Measurements from ENCODE around the gene TMEM271.

The TMEM271 gene

GRCh38 chr4:532588-533317, 43.3 kb downstream of the TMEM271 start:
- no peak for DNase-seq

- DNase-seq = no peak
These were observed 44.2 kb downstream of the TMEM271 start for GRCh38 chr4:531721-532565.

- DNase-seq = no peak
These were observed 45.0 kb downstream of the TMEM271 start for GRCh38 chr4:531076-531475.

- DNase-seq = no peak
These were observed 45.9 kb downstream of the TMEM271 start for GRCh38 chr4:530017-530781.

GRCh38 chr4:529563-529962, 46.5 kb downstream of the TMEM271 start:
- no peak for DNase-seq

- no peak for DNase-seq
These were observed 47.3 kb downstream of the TMEM271 start for GRCh38 chr4:528835-529234.

- DNase-seq = no peak
These were observed 47.8 kb downstream of the TMEM271 start for GRCh38 chr4:528296-528695.

GRCh38 chr4:526971-527460, 49.1 kb downstream of the TMEM271 start:
- DNase-seq = no peak

- no peak for DNase-seq
These were observed 49.7 kb downstream of the TMEM271 start for GRCh38 chr4:526189-526909.

- no peak for DNase-seq
These were observed 50.4 kb downstream of the TMEM271 start for GRCh38 chr4:525660-526059.

- DNase-seq = no peak
These were observed 51.9 kb downstream of the TMEM271 start for GRCh38 chr4:524196-524595.
